MCF 10A (cell line): ENCODE results near the gene SLC25A13. TPM values are rescaled to one million over a fixed set of nuclear protein-coding genes. Genes with fewer than 3 reads are reported as not detected.

Source experiments
- BruUV-seq: library from RNA; stranded (reverse); fragments of 400-500 nt; replicated peaks from 2 replicates; lab custom pipeline; 2021; lab: Mats Ljungman, UMichigan
- CTCF ChIA-PET: fragments of 300-600 bp; sonication (Branson Sonifier 250); formaldehyde crosslinking; extraction: SDS; loops from one replicate; lab custom pipeline; 2021; ENCODE audit warnings: antibody characterized with exemption, inconsistent platforms; lab: Yijun Ruan, JAX
- POLR2A ChIA-PET: fragments of 300-600, 350-650 bp; sonication (Branson Sonifier 250); formaldehyde crosslinking; extraction: SDS; loops from one replicate; lab custom pipeline; 2020; ENCODE audit warnings: antibody characterized with exemption, inconsistent platforms; lab: Yijun Ruan, JAX
- DNase-seq: peaks from one replicate; pipeline ENCODE4 v3.0.0-alpha.2; 2018; ENCODE audit not compliant: unreplicated experiment
- H3K27ac Mint-ChIP-seq: one replicate; pipeline ENCODE4 v1.8.0; 2022; ENCODE audit warnings: mild to moderate bottlenecking, low read depth, mixed read lengths; ENCODE audit not compliant: unreplicated experiment
- H3K27me3 Mint-ChIP-seq: one replicate; pipeline ENCODE4 v1.8.0; 2022; ENCODE audit warnings: mixed read lengths; ENCODE audit not compliant: insufficient read depth, unreplicated experiment
- H3K36me3 Mint-ChIP-seq: one replicate; pipeline ENCODE4 v1.8.0; 2022; ENCODE audit warnings: mild to moderate bottlenecking, moderate library complexity, mixed read lengths; ENCODE audit not compliant: insufficient read depth, unreplicated experiment
- H3K4me1 Mint-ChIP-seq: one replicate; pipeline ENCODE4 v1.8.0; 2022; ENCODE audit warnings: mixed read lengths; ENCODE audit not compliant: insufficient read depth, unreplicated experiment
- H3K4me3 Mint-ChIP-seq: one replicate; pipeline ENCODE4 v1.8.0; 2022; ENCODE audit warnings: mild to moderate bottlenecking, moderate library complexity, mixed read lengths; ENCODE audit not compliant: unreplicated experiment
- H3K9me3 Mint-ChIP-seq: one replicate; pipeline ENCODE4 v1.8.0; 2022; ENCODE audit warnings: mixed read lengths; ENCODE audit not compliant: unreplicated experiment
- intact Hi-C: fragments of 100-400 bp; cut with micrococcal nuclease; formaldehyde crosslinking; loops from 2 replicates; pipeline ENCODE4 v1.14.1; 2022
- total RNA-seq: library from RNA; stranded (reverse); gene quantifications from 2 replicates; pipeline ENCODE4 v1.2.3, GENCODE V29; 2022
- TF ChIP-seq, protein P1 (sequence below): fragments of 200-600 bp; IDR thresholded peaks from one replicate; pipeline ENCODE4 v1.8.0; 2022; ENCODE audit warnings: antibody characterized with exemption, mild to moderate bottlenecking; ENCODE audit not compliant: unreplicated experiment

SLC25A13 gene
- total RNA-seq, 1 experiment from 2014 or later, result 28.6 TPM

- Mint-ChIP-seq H3K4me1 (no peaks in the 10 kb centered on the region), H3K4me3 (no peak overlapping the region), H3K27me3 (no peaks in the 10 kb centered on the region), H3K9me3 (no peaks in the 10 kb centered on the region), H3K27ac (no peak overlapping the region), H3K36me3 (peaks cover 74% of the 10 kb centered on the region)
- ChIA-PET CTCF (no interaction called here), POLR2A (no interaction called here)
- TF ChIP-seq, protein P1, sequence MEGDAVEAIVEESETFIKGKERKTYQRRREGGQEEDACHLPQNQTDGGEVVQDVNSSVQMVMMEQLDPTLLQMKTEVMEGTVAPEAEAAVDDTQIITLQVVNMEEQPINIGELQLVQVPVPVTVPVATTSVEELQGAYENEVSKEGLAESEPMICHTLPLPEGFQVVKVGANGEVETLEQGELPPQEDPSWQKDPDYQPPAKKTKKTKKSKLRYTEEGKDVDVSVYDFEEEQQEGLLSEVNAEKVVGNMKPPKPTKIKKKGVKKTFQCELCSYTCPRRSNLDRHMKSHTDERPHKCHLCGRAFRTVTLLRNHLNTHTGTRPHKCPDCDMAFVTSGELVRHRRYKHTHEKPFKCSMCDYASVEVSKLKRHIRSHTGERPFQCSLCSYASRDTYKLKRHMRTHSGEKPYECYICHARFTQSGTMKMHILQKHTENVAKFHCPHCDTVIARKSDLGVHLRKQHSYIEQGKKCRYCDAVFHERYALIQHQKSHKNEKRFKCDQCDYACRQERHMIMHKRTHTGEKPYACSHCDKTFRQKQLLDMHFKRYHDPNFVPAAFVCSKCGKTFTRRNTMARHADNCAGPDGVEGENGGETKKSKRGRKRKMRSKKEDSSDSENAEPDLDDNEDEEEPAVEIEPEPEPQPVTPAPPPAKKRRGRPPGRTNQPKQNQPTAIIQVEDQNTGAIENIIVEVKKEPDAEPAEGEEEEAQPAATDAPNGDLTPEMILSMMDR, result no peak
- intact Hi-C loops, result loop anchor here (5.0 kb wide), 1 partner anchor 233 kb away; no protein-coding TSS in a partner anchor
- no peak for DNase-seq
- no TSS peak for BruUV-seq
Measured at GRCh38 chr7:96184783-96185182, 137.1 kb downstream of the SLC25A13 start.

DNA sequence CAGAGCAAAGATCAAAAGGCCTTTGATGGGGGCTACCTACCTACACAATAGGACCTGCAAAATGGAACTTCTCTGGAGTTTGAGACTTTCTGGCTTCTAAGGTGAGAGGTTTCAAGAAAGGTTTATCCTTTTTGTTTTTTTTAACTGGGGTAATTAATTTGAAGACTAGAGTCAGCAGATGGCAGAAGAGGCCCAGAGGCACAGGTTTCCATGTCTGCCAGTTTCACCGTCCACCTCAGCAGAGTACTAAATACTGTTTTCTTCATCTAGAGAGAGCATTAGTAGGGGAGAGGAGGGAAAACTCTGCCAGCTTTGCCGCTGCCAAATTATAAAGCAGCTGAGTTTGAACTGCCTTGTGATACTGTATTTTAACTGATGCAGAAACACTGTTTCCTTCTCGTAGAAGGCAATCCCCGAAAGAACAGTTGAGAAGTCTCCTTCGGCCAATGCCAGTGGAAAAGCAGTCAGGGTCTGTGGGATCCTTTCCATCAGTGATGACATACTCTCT, 138.7 kb downstream of the SLC25A13 start:
- ChIA-PET POLR2A (interaction anchor here (1.0 kb wide), 1 partner anchor 40 kb away, joined by 3 read pairs; no protein-coding TSS in a partner anchor), CTCF (interaction anchor here (0.7 kb wide), 1 partner anchor 55 kb away, joined by 3 read pairs; no protein-coding TSS in a partner anchor)
- Mint-ChIP-seq H3K27me3 (no peaks in the 10 kb centered on the region), H3K9me3 (no peaks in the 10 kb centered on the region), H3K27ac (no peak overlapping the region), H3K4me1 (peaks cover 13% of the 10 kb centered on the region), H3K36me3 (peaks cover 58% of the 10 kb centered on the region), H3K4me3 (no peak overlapping the region)
- TF ChIP-seq, protein P1, result no peak
- BruUV-seq, result no TSS peak
- no peak for DNase-seq
- intact Hi-C loops, result loop anchor here (5.0 kb wide), 1 partner anchor 234 kb away; no protein-coding TSS in a partner anchor

GRCh38 chr7:96182424-96183158, 139.3 kb downstream of the SLC25A13 start:
- no TSS peak for BruUV-seq
- no peaks in the 10 kb centered on the region for H3K27me3 Mint-ChIP-seq
- H3K36me3 Mint-ChIP-seq, result peaks cover 52% of the 10 kb centered on the region
- intact Hi-C loops, result loop anchor here (1.0 to 5.0 kb wide), 2 partner anchors 235 to 845 kb away; no protein-coding TSS in a partner anchor
- TF ChIP-seq, protein P1, result no peak
- H3K4me1 Mint-ChIP-seq, result peaks cover 14% of the 10 kb centered on the region
- no peak for DNase-seq
- H3K4me3 Mint-ChIP-seq, result no peak overlapping the region
- POLR2A ChIA-PET, result no interaction called here
- no peak overlapping the region for H3K27ac Mint-ChIP-seq
- CTCF ChIA-PET, result interaction anchor here (0.7 to 0.8 kb wide), 2 partner anchors 10 to 557 kb away, joined by 3 to 5 read pairs; no protein-coding TSS in a partner anchor
- H3K9me3 Mint-ChIP-seq, result no peaks in the 10 kb centered on the region

DNA sequence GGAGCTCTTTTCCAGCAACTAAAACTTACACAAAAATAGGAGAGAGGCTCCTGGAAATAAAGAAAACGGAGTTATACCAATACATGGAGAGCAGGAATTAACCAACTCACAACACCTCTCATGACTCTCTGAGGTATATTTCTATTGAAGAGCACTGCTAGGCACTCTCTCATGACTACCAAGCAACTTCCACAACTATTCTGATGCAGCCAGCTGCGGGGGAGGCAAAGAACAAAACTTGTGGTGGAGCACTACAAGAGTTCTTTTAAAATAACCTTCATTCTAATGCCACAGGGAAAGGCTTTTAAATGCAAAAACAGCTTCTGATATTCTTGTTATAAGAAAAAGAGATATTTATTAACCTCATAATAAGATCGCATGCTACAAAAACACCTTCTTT, 140.7 kb downstream of the SLC25A13 start:
- intact Hi-C loops, result loop anchor here (5.0 kb wide), 1 partner anchor 236 kb away; no protein-coding TSS in a partner anchor
- H3K4me3 Mint-ChIP-seq, result no peak overlapping the region
- ChIA-PET CTCF (interaction anchor here (0.6 to 0.8 kb wide), 3 partner anchors 10 to 150 kb away, joined by 3 read pairs; no protein-coding TSS in a partner anchor), POLR2A (no interaction called here)
- no peaks in the 10 kb centered on the region for H3K27me3 Mint-ChIP-seq
- H3K27ac Mint-ChIP-seq, result no peak overlapping the region
- BruUV-seq, result no TSS peak
- DNase-seq, result no peak
- peaks cover 14% of the 10 kb centered on the region for H3K4me1 Mint-ChIP-seq
- no peaks in the 10 kb centered on the region for H3K9me3 Mint-ChIP-seq
- H3K36me3 Mint-ChIP-seq, result peaks cover 47% of the 10 kb centered on the region
- TF ChIP-seq, protein P1, result no peak
